ENCODE data around the gene SYTL1. TPM values are rescaled to one million over a fixed set of nuclear protein-coding genes. Genes with fewer than 3 reads are reported as not detected.

The SYTL1 gene
- polyA plus RNA-seq, 1 of the 3 experiments (the other 2 are of a cell fraction), result 3.0 TPM

DNA sequence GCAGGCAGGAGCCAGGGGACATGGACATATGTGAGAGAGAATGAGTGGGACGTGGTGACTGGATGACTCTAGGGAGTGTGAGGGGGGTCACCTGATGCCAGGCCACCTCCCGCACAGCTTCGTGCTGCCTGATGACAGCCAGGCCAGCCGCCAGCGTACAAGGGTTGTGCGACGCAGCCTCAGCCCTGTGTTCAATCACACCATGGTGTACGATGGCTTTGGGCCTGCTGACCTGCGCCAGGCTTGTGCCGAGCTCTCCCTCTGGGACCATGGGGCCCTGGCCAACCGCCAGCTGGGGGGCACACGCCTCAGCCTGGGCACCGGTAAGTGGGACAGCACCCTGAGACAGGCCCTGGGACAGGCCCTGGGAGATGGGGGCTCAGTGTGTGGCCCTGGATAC lies 11.3 kb downstream of the SYTL1 start:
- H3K9me2 ChIP-seq, result no peaks in the 10 kb centered on the region
- DNase-seq, result no peak
- H3F3A ChIP-seq (replicated peaks; ENCODE audit: insufficient read depth), result no peaks in the 10 kb centered on the region
- TF ChIP-seq, protein P1, sequence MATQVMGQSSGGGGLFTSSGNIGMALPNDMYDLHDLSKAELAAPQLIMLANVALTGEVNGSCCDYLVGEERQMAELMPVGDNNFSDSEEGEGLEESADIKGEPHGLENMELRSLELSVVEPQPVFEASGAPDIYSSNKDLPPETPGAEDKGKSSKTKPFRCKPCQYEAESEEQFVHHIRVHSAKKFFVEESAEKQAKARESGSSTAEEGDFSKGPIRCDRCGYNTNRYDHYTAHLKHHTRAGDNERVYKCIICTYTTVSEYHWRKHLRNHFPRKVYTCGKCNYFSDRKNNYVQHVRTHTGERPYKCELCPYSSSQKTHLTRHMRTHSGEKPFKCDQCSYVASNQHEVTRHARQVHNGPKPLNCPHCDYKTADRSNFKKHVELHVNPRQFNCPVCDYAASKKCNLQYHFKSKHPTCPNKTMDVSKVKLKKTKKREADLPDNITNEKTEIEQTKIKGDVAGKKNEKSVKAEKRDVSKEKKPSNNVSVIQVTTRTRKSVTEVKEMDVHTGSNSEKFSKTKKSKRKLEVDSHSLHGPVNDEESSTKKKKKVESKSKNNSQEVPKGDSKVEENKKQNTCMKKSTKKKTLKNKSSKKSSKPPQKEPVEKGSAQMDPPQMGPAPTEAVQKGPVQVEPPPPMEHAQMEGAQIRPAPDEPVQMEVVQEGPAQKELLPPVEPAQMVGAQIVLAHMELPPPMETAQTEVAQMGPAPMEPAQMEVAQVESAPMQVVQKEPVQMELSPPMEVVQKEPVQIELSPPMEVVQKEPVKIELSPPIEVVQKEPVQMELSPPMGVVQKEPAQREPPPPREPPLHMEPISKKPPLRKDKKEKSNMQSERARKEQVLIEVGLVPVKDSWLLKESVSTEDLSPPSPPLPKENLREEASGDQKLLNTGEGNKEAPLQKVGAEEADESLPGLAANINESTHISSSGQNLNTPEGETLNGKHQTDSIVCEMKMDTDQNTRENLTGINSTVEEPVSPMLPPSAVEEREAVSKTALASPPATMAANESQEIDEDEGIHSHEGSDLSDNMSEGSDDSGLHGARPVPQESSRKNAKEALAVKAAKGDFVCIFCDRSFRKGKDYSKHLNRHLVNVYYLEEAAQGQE (IDR thresholded peaks at IDR 0.05; ENCODE audit: low read depth, low read length), result no peak
- TF ChIP-seq SMC3 (IDR thresholded peaks at IDR 0.05; ENCODE audit: low read depth, low read length), result no peak
- no peaks in the 10 kb centered on the region for H3K79me2 ChIP-seq (ENCODE audit: insufficient read depth)
- no peak overlapping the region for H3K9ac ChIP-seq
- ChIA-PET POLR2A (interaction anchor here (1.4 kb wide), 1 partner anchor 12 kb away, joined by 4 read pairs; no protein-coding TSS in a partner anchor), CTCF (interaction anchor here (1.2 to 12.3 kb wide), 7 partner anchors 9 to 54 kb away, joined by 4 to 219 read pairs (median 5); partner anchors contain the start of gene MAP3K6)
- H3K27ac ChIP-seq (ENCODE audit: low read depth in 2 of 2, low read length in 1 of 2), result no peak overlapping the region
- H3K4me1 ChIP-seq (ENCODE audit: control insufficient read depth in 1 of 2, insufficient read depth in 2 of 2, low read depth in 1 of 2, low read length in 1 of 2), result peaks cover 0 to 15% of the 10 kb centered on the region in 2 experiments; a peak in 1 of 4 replicates
- WGBS (ENCODE audit: low lambda C conversion rate), result 100% methylated on average over 1 of the region's 13 CpGs
- no peak overlapping the region for H3K4me3 ChIP-seq (ENCODE audit: low read depth in 2 of 2, low read length in 1 of 2)
- no peaks in the 10 kb centered on the region for H4K20me1 ChIP-seq (ENCODE audit: insufficient read depth)
- no peaks in the 10 kb centered on the region for H3K27me3 ChIP-seq (ENCODE audit: insufficient read depth)
- peaks cover 4 to 5% of the 10 kb centered on the region in 2 experiments for H3K36me3 ChIP-seq (replicated peaks in 1 of 2; ENCODE audit: control insufficient read depth in 1 of 2, insufficient read depth in 2 of 2, low read length in 1 of 2)
- H2AFZ ChIP-seq (ENCODE audit: low read depth), result no peak overlapping the region
- no peak overlapping the region for H3K4me2 ChIP-seq
- no peaks in the 10 kb centered on the region for H3K9me3 ChIP-seq

DNA sequence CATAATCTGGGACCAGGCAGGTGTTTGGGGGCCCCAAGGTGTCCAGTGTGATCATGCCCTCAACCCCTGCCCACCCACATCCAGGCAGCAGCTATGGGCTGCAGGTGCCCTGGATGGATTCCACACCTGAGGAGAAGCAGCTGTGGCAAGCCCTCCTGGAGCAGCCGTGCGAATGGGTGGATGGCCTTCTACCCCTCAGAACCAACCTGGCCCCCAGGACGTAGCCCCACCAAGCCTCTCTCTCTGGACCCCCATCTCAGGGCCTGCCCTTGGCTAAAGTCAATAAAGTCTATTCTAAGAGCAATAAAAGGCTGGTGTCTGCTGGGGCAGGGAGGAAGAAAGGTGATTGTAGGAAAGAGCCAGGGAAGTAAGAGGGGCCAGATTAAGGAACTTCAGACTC lies 11.8 kb downstream of the SYTL1 start:
- WGBS (ENCODE audit: low lambda C conversion rate), result 100% methylated on average over 1 of the region's 3 CpGs
- H3K27ac ChIP-seq (ENCODE audit: low read depth in 2 of 2, low read length in 1 of 2), result no peak overlapping the region
- DNase-seq, result no peak
- TF ChIP-seq, protein P2, sequence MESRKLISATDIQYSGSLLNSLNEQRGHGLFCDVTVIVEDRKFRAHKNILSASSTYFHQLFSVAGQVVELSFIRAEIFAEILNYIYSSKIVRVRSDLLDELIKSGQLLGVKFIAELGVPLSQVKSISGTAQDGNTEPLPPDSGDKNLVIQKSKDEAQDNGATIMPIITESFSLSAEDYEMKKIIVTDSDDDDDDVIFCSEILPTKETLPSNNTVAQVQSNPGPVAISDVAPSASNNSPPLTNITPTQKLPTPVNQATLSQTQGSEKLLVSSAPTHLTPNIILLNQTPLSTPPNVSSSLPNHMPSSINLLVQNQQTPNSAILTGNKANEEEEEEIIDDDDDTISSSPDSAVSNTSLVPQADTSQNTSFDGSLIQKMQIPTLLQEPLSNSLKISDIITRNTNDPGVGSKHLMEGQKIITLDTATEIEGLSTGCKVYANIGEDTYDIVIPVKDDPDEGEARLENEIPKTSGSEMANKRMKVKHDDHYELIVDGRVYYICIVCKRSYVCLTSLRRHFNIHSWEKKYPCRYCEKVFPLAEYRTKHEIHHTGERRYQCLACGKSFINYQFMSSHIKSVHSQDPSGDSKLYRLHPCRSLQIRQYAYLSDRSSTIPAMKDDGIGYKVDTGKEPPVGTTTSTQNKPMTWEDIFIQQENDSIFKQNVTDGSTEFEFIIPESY (IDR thresholded peaks at IDR 0.05; ENCODE audit: borderline replicate concordance, low read depth), result no peak
- no peak for TF ChIP-seq FOXJ3 (CRISPR knock-in tag; IDR thresholded peaks at IDR 0.05)
- no peak for TF ChIP-seq FOSL2 (IDR thresholded peaks at IDR 0.05; ENCODE audit: borderline replicate concordance, low read depth)
- TF ChIP-seq, protein P3, sequence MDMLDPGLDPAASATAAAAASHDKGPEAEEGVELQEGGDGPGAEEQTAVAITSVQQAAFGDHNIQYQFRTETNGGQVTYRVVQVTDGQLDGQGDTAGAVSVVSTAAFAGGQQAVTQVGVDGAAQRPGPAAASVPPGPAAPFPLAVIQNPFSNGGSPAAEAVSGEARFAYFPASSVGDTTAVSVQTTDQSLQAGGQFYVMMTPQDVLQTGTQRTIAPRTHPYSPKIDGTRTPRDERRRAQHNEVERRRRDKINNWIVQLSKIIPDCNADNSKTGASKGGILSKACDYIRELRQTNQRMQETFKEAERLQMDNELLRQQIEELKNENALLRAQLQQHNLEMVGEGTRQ (IDR thresholded peaks at IDR 0.05; ENCODE audit: borderline replicate concordance, low read depth, low read length), result no peak
- no peak for TF ChIP-seq MEF2A (IDR thresholded peaks at IDR 0.05; ENCODE audit: borderline replicate concordance, low read depth)
- TF ChIP-seq POLR2AphosphoS5 (IDR thresholded peaks at IDR 0.05; ENCODE audit: low read depth, low read length), result no peak
- ChIA-PET POLR2A (interaction anchor here (0.6 to 1.4 kb wide), 2 partner anchors 12 to 258 kb away, joined by 3 to 4 read pairs; no protein-coding TSS in a partner anchor), CTCF (interaction anchor here (1.2 to 12.3 kb wide), 8 partner anchors 9 to 55 kb away, joined by 4 to 219 read pairs (median 4); partner anchors contain the start of gene MAP3K6)
- H3K27me3 ChIP-seq (ENCODE audit: insufficient read depth), result no peaks in the 10 kb centered on the region
- no peak overlapping the region for H3K4me2 ChIP-seq
- H4K20me1 ChIP-seq (ENCODE audit: insufficient read depth), result no peaks in the 10 kb centered on the region
- H3K9me3 ChIP-seq, result no peaks in the 10 kb centered on the region
- peaks cover 0 to 15% of the 10 kb centered on the region in 2 experiments; a peak in 1 of 4 replicates for H3K4me1 ChIP-seq (ENCODE audit: control insufficient read depth in 1 of 2, insufficient read depth in 2 of 2, low read depth in 1 of 2, low read length in 1 of 2)
- H3K9ac ChIP-seq, result no peak overlapping the region
- H3K4me3 ChIP-seq (ENCODE audit: low read depth in 2 of 2, low read length in 1 of 2), result no peak overlapping the region
- no peaks in the 10 kb centered on the region for H3K79me2 ChIP-seq (ENCODE audit: insufficient read depth)
- H3K9me2 ChIP-seq, result no peaks in the 10 kb centered on the region
- H2AFZ ChIP-seq (ENCODE audit: low read depth), result no peak overlapping the region
- H3F3A ChIP-seq (replicated peaks; ENCODE audit: insufficient read depth), result no peaks in the 10 kb centered on the region
- peaks cover 4 to 5% of the 10 kb centered on the region in 2 experiments for H3K36me3 ChIP-seq (replicated peaks in 1 of 2; ENCODE audit: control insufficient read depth in 1 of 2, insufficient read depth in 2 of 2, low read length in 1 of 2)
